GM19099 (cell line): ENCODE data around the gene MAP4K3.

Experiments
- POLR2A ChIP-seq: IDR thresholded peaks from 3 replicates; pipeline ENCODE4 v1.6.1; 2011; ENCODE audit warnings: low read depth; ENCODE audit not compliant: insufficient read length; ENCODE audit errors: extremely low read depth

Gene MAP4K3

DNA sequence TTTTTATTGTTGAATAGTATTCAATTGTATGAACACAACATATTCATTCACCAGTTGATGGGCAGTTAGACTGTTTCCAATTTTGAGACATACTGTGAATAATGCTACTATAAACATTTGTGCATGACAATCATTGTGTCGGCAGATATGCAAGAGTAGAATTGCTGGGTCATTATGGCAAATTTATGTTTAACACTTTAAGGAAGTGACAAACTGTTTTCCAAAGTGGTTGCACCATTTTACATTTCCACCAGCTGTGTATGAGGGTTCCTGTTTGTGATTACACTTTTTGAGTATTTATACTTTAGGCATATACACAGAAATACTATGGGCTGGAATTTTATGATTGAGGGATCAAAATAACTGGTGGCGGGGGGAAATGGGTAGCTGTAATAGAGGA, 61.2 kb downstream of the MAP4K3 start:
- no peak for TF ChIP-seq POLR2A

GRCh38 chr2:39373181-39373802, 63.8 kb downstream of the MAP4K3 start:
- no peak for TF ChIP-seq POLR2A

DNA sequence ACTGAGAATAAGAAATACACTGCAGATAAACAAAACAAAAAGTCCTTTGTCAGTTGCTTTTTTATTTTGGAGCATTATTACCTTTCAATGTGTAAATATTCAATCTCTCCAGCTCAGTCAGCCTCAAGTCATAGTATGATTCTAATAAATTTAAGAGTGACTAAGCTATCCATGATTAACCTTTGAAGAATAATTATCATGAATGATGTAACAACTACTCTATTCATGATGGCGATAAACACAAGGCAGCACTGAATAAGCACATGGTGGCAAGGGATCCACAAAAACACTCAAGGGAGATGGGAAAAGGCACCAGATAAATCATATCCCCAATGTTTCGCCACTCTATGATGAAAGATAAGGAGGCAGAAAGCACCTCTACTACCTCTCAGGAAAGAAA, 67.0 kb downstream of the MAP4K3 start:
- TF ChIP-seq POLR2A: no peak

DNA sequence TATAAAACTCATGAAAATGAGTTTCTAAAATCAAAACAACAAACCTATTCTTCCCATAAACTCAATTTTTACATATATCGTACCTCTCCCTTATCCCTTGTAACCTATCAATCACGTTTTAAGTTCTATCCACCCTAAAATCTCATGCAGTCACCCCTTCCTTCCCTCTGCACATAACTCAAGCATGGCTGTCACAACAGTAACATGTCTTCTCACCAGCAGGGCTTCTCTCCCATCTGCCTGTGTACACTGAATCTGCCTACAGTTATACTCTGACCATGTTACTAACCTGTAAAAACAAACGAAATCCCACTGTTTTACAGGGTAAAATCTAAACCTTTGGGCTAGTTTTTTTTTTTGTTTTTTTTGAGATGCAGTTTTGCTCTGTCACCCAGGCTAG, 68.2 kb downstream of the MAP4K3 start:
- no peak for TF ChIP-seq POLR2A

- TF ChIP-seq POLR2A: no peak
Measured at GRCh38 chr2:39368376-39368775, 68.7 kb downstream of the MAP4K3 start.

GRCh38 chr2:39362595-39362994, 74.5 kb downstream of the MAP4K3 start:
- TF ChIP-seq POLR2A: no peak

DNA sequence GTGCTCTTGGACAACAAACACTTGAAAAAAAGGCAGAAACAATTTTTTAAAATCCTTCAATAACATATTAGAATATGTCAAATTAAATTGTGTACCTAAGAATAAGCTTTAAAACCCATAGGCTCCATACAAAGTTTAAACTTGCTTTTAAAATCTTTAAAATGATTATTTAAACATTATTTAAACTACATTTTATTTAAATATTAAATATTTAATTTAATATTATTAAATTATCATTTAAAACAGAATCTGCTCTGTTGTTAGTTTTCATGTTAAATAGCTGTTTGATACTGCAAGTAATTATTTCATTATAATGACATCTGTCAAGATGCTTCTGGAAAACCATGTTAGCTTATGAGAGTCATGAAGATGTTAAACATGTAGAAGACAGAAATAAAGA, 75.6 kb downstream of the MAP4K3 start:
- no peak for TF ChIP-seq POLR2A

DNA sequence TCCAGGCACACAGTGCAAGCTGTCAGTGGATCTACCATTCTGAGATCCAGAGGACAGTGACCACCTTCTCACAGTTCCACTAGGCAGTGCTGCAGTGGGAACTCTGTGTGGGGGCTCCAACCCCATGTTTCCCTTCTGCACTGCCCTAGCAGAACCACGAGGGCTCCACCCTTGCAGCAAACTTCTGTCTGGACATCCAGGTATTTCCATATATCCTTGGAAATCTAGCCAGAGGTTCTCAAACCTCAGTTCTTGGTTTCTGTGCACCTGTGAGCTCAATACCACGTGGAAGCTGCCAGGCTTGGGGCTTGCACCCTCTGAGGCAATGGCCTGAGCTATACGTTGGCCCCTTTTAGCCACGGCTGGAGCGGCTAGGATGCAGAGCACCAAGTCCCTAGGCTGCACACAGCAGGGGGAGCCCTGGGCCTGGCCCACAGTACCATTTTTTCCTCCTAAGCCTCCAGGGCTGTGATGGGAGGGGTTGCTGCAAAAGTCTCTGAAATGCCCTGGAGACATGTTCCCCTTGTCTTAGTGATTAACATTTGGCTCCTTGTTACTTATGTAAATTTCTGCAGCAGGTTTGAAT, 77.5 kb downstream of the MAP4K3 start:
- TF ChIP-seq POLR2A: no peak

DNA sequence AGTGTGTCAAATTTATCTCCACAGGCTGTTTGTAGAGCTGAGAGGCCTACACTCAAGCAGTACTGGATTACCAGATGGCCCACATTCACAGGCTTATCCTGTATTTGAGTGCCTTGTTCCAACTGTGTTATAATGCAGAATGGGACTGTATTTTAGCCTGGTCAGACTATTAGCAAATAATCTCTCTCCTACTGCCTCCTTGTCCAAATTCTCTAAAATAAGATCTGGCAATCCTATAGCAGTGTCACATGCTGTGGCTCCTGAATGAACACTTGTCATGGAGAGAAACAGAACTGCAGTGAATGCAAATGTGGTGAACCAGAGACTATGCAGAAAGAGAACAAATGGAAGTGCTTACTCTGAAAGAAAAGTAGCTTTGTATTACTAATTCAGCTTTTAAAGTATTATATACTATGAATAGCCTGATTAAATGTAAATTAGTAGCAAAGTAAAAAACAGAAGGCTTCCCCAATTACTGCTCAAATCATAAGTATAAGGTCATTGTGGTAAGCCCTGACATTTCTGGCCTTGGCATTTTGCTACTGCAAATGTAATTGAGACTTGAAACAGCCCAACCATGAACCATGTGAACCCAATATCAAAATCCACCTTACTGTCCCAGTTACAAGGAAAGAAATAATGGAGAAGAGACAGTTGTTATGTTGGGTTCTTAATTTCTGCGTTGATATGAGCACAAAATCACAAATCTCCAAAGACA, 80.0 kb downstream of the MAP4K3 start:
- no peak for TF ChIP-seq POLR2A

- TF ChIP-seq POLR2A: no peak
Measured at GRCh38 chr2:39350658-39351057, 86.4 kb downstream of the MAP4K3 start.

DNA sequence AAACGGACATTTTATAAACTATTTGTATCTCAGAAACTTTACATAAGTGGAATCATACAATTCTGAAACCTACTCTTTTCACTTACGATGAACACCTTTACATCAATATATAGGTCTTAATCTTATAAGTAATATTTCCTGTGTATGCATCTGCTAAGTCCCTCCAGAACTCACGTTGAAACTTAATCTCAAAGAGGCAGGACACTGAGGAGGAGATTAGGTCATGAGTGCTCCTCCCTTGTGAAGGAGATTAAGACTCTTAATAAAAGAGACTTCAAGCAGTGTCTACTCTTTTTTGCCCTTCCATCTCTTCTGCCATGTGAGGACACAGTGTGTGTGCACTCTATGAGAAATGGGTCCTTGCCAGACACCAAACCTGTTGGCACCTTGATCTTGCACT, 98.6 kb downstream of the MAP4K3 start:
- TF ChIP-seq POLR2A: no peak

GRCh38 chr2:39335930-39336329, 101.2 kb downstream of the MAP4K3 start:
- no peak for TF ChIP-seq POLR2A

- no peak for TF ChIP-seq POLR2A
Measured at GRCh38 chr2:39334978-39335377, 102.1 kb downstream of the MAP4K3 start.

DNA sequence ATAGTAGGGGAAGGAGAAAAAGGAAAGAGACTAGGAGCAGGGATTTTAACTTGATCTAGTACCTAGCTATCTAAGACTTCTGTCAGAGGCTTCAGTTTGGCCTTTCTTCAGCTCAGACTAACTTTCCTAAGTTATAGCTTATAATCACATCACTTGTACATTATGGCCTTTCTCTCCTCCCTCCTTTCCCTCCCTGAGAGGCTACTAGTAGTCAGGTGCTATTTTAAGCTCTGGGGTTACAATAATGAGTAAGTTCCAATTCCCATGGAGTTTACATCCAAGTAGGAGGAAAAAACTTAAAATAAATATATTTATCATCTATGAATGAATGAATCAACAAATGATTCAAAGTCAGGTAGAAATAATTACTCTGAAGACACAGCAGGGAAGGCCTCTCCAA, 102.6 kb downstream of the MAP4K3 start:
- TF ChIP-seq POLR2A: no peak

GRCh38 chr2:39326644-39327043, 110.4 kb downstream of the MAP4K3 start:
- TF ChIP-seq POLR2A: no peak

GRCh38 chr2:39325966-39326365, 111.1 kb downstream of the MAP4K3 start:
- no peak for TF ChIP-seq POLR2A

GRCh38 chr2:39320162-39320561, 116.9 kb downstream of the MAP4K3 start:
- no peak for TF ChIP-seq POLR2A

DNA sequence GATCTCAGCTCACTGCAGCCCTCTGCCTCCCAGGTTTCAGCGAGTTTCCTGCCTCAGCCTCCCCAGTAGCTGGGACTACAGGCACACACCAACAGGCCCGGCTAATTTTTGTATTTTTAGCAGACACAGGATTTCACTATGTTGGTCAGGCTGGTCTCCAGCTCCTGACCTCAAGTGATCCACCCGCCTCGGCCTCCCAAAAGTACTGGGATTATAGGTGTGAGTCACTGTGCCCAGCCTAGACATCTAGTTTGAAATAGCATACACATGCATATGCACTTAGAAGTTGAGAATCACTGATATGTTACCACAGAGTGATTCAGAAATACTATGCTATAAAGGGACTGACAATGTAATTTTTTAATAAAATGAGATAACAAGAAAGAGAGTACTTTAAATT, 123.5 kb downstream of the MAP4K3 start:
- no peak for TF ChIP-seq POLR2A
